ENCODE data around the gene AK9.
"Not testable (repeated sequence)": the region's sequence is repeated elsewhere in the genome, so short reads cannot be mapped to it uniquely, and the experiment has no call there.

AK9 gene

DNA sequence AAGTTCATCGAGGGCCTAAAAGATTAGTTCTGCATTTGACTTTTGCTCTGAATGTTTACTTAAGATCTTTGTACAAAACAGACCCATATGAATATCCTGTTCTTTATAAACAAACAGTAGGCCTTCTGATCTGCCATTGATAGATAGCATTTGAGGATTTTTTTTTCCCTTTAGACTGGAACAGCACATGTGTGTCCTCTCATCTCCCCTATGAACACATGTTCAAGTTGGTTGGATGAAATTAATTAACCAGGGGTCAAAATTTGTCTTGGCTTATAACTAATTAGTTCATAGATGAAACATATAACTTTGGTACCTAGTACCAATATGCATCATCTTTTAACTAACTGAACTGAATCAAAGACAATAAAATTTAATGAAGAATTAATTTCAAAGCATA lies 81.3 kb downstream of the AK9 start:
- TF ChIP-seq, protein P1, sequence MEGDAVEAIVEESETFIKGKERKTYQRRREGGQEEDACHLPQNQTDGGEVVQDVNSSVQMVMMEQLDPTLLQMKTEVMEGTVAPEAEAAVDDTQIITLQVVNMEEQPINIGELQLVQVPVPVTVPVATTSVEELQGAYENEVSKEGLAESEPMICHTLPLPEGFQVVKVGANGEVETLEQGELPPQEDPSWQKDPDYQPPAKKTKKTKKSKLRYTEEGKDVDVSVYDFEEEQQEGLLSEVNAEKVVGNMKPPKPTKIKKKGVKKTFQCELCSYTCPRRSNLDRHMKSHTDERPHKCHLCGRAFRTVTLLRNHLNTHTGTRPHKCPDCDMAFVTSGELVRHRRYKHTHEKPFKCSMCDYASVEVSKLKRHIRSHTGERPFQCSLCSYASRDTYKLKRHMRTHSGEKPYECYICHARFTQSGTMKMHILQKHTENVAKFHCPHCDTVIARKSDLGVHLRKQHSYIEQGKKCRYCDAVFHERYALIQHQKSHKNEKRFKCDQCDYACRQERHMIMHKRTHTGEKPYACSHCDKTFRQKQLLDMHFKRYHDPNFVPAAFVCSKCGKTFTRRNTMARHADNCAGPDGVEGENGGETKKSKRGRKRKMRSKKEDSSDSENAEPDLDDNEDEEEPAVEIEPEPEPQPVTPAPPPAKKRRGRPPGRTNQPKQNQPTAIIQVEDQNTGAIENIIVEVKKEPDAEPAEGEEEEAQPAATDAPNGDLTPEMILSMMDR (IDR thresholded peaks at IDR 0.05; ENCODE audit: low read depth, low read length, missing control alignments), result no peak
- no peak overlapping the region for H3K4me3 ChIP-seq (ENCODE audit: low read depth, low read length)
- DNase-seq (ENCODE audit: low read depth), result no peak

DNA sequence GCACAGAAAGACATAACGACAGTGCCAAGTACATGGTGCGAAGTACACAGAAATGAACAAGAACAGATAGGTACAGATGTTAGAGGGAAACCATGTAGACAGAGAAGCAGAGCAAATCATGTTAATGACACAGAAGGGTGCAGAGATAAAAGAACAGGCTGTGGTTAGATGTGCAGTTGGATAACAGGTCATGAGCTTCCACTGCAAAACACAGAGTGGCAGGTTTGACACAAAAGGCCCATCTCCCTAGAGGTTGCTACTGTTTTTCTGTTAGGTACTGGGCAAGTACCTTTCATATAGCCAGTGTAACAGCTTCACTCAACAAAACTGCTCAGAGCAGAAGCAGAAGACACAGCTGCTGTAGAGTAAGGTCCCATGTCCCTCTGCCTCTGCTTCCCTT lies 84.6 kb downstream of the AK9 start:
- no peak for DNase-seq (ENCODE audit: low read depth)
- TF ChIP-seq, protein P1 (IDR thresholded peaks at IDR 0.05; ENCODE audit: low read depth, low read length, missing control alignments), result no peak
- no peak overlapping the region for H3K4me3 ChIP-seq (ENCODE audit: low read depth, low read length)

DNA sequence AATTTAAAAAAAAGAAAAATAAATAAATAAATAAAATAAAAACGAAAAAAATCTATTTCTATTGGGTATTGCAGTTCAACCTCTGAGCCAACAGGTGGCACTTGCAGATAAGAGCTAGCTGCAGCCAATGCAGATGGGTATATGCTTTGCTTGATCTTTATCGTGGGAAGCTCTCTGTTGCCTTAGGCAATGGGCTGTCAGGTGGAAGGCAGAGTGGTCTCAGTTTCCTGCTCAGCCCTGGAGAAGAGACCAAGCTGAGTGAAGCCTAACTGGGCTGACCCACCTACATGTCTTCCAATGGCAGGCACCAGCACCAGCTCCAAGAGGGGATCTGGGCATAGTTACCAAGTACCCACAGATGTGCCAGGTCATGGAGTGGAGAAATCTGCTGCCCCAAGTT lies 95.0 kb downstream of the AK9 start:
- no peak for DNase-seq (ENCODE audit: low read depth)
- TF ChIP-seq, protein P1 (IDR thresholded peaks at IDR 0.05; ENCODE audit: low read depth, low read length, missing control alignments), result peak; percentile 54
- no peak overlapping the region for H3K4me3 ChIP-seq (ENCODE audit: low read depth, low read length)

DNA sequence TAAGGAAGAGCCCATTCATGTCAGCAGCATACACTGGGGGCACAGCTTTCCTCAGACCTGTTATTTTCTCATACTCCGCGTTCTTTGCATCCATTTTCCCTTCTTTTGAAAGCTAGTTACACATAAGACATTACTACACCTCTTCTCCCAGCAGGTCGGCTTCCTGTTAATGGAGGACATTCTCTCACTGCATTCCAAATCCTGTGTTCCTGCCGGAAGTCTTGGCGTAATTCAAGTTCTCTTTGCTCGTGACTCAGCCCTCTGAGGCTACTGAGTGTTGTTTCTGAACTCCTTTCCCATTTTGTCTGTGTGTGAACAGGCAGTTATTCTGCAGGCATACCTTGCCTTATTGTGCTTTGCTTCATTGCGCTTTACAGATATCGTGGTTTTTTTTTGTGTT lies 110.5 kb downstream of the AK9 start:
- no peak overlapping the region for H3K4me3 ChIP-seq (ENCODE audit: low read depth, low read length)
- DNase-seq (ENCODE audit: low read depth), result no peak
- TF ChIP-seq, protein P1 (IDR thresholded peaks at IDR 0.05; ENCODE audit: low read depth, low read length, missing control alignments), result no peak

DNA sequence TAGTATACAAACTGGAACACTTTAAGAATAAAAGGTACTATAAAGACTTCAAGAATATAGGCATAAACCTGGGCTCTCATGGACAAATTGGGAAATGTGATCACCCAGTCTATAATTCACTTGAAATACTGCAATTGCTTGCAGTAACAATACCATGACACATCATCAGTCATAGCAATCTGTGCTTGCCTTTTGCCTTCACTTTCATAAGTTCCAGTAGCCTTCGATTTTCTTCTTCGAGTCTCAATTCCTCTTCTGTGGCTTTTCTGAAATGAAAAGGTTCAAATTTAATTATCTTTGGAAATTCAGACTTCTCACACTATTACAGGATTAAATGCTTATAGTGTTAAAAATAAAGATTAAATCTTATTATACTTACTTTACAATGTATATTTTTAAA lies 111.6 kb downstream of the AK9 start:
- DNase-seq (ENCODE audit: low read depth), result peak; percentile 22
- TF ChIP-seq, protein P1 (IDR thresholded peaks at IDR 0.05; ENCODE audit: low read depth, low read length, missing control alignments), result no peak
- H3K4me3 ChIP-seq (ENCODE audit: low read depth, low read length), result no peak overlapping the region

DNA sequence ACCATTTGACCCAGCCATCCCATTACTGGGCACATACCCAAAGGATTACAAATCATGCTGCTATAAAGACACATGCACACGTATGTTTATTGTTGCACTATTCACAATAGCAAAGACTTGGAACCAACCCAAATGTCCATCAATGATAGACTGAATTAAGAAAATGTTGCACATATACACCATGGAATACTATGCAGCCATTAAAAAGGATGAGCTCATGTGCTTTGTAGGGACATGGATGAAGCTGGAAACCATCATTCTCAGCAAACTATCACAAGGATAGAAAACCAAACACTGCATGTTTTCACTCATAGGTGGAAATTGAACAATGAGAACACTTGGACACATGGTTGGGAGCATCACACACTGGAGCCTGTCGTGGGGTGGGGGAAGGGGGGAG lies 121.1 kb downstream of the AK9 start:
- not testable (repeated sequence) for H3K4me3 ChIP-seq (ENCODE audit: low read depth, low read length); DNase-seq (ENCODE audit: low read depth)

DNA sequence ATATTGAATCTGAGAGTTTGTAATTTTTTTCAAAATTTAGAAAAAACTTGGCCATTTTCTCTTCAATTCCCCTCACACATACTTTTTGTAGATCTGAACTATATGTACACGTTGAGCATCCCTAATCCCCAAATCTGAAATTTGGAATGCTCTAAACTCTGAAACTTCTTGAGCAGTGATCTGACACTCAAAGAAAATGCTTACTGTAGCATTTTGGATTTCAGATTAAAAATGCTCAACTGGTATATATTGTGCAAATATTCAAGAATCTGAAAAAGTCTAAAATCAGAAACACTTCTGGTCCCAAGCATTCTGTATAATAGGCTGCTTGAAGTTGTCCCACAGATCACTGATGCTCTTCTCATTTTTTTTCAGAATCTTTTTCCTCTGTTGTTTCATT lies 129.2 kb downstream of the AK9 start:
- TF ChIP-seq, protein P1 (IDR thresholded peaks at IDR 0.05; ENCODE audit: low read depth, low read length, missing control alignments), result no peak
- no peak overlapping the region for H3K4me3 ChIP-seq (ENCODE audit: low read depth, low read length)
- DNase-seq (ENCODE audit: low read depth), result no peak

DNA sequence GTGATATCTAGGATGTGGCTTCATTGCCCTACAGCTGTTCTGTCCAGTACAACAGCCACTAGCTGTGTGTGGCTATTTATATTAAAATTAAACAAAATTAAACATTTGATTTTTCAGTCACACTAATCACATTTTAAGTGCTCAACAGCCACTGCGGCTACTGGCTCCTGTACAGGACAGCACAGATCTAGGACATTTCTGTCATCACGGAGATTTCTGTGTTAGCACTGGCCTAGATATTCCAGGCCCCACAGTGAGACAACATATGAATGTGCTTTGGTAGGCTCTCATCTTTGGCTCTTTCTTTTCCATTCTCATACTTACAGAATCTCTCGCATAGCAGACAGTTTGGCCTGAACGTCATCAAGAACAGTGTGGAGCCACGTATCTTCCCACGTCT lies 159.6 kb downstream of the AK9 start:
- TF ChIP-seq, protein P1 (IDR thresholded peaks at IDR 0.05; ENCODE audit: low read depth, low read length, missing control alignments), result no peak
- no peak for DNase-seq (ENCODE audit: low read depth)
- H3K4me3 ChIP-seq (ENCODE audit: low read depth, low read length), result no peak overlapping the region
